Anterior cingulate cortex (tissue), 58 donors: ENCODE data around the gene TMEM19.
"Not testable (repeated sequence)": the region's sequence is repeated elsewhere in the genome, so short reads cannot be mapped to it uniquely, and the experiment has no call there.

Experiments
- DNase-seq, 58 donors: peaks; one replicate each; lab custom pipeline; 2025; lab: John Stamatoyannopoulos, UW

Gene TMEM19

GRCh38 chr12:71664411-71665089 lies 21.3 kb upstream of the TMEM19 start:
- peak in 6 of 58 donors; percentile 76 to 91 (median 85) for DNase-seq

GRCh38 chr12:71665090-71665463 lies 20.8 kb upstream of the TMEM19 start:
- DNase-seq = no peak

GRCh38 chr12:71666259-71666658 lies 19.6 kb upstream of the TMEM19 start:
- no peak for DNase-seq

- no peak for DNase-seq
These were observed 14.6 kb upstream of the TMEM19 start for GRCh38 chr12:71671311-71671710.

- no peak for DNase-seq
These were observed 14.1 kb upstream of the TMEM19 start for GRCh38 chr12:71671816-71672215.

- no peak for DNase-seq
These were observed 3.4 kb upstream of the TMEM19 start for GRCh38 chr12:71682466-71682865.

- DNase-seq = no peak
These were observed 2.2 kb upstream of the TMEM19 start for GRCh38 chr12:71683633-71684032.

- peak in 1 of 58 donors; percentile 4 for DNase-seq
These were observed 1.8 kb upstream of the TMEM19 start for GRCh38 chr12:71684081-71684480.

GRCh38 chr12:71685312-71685906 lies 473 bp upstream of the TMEM19 start:
- peak in 5 of 58 donors; percentile 2 to 11 (median 4) for DNase-seq

GRCh38 chr12:71686658-71687025 lies 760 bp downstream of the TMEM19 start:
- no peak for DNase-seq

GRCh38 chr12:71687172-71687571 lies 1.3 kb downstream of the TMEM19 start:
- peak in 2 of 58 donors; percentile 1 to 2 for DNase-seq

GRCh38 chr12:71688961-71689570 lies 3.2 kb downstream of the TMEM19 start:
- no peak for DNase-seq

GRCh38 chr12:71691504-71692129 lies 5.7 kb downstream of the TMEM19 start:
- DNase-seq = no peak

GRCh38 chr12:71693126-71693525 lies 7.2 kb downstream of the TMEM19 start:
- DNase-seq = no peak

- not testable (repeated sequence) for DNase-seq
These were observed 7.8 kb downstream of the TMEM19 start for GRCh38 chr12:71693651-71694050.

- DNase-seq = no peak
These were observed 8.4 kb downstream of the TMEM19 start for GRCh38 chr12:71694099-71694820.

- no peak for DNase-seq
These were observed 9.9 kb downstream of the TMEM19 start for GRCh38 chr12:71695782-71696181.

- not testable (repeated sequence) for DNase-seq
These were observed 16.3 kb downstream of the TMEM19 start for GRCh38 chr12:71702181-71702580.

GRCh38 chr12:71702590-71702989 lies 16.7 kb downstream of the TMEM19 start:
- DNase-seq = no peak

GRCh38 chr12:71703206-71703605 lies 17.3 kb downstream of the TMEM19 start:
- DNase-seq = no peak

- no peak for DNase-seq
These were observed 19.0 kb downstream of the TMEM19 start for GRCh38 chr12:71704920-71705319.
